Central memory CD8-positive, alpha-beta T cell (primary cell): ENCODE measurements around the gene CHPF.

Experiments used
- ATAC-seq: fragments of 150-1000 bp; cut with Tn5 transposase; replicated peaks from 2 replicates; pipeline ENCODE4 v1.10.0; 2022; ENCODE audit warnings: mild to moderate bottlenecking, moderate FRiP score, moderate number of reproducible peaks; ENCODE audit not compliant: poor library complexity, severe bottlenecking; ENCODE audit errors: extremely low read depth
- DNase-seq, 2 donors: peaks; one replicate each; pipeline ENCODE4 v3.0.0; 2021; ENCODE audit warnings: low spot score in 2 of 2
- H3K27ac Mint-ChIP-seq: one replicate; pipeline ENCODE4 v1.8.0; 2022; ENCODE audit warnings: low read depth, mild to moderate bottlenecking, moderate library complexity, mixed read lengths
- H3K27me3 Mint-ChIP-seq: one replicate; pipeline ENCODE4 v1.8.0; 2022; ENCODE audit warnings: mixed read lengths
- H3K36me3 Mint-ChIP-seq: one replicate; pipeline ENCODE4 v1.8.0; 2022; ENCODE audit warnings: mild to moderate bottlenecking, moderate library complexity, mixed read lengths; ENCODE audit not compliant: insufficient read depth
- H3K4me1 Mint-ChIP-seq: one replicate; pipeline ENCODE4 v1.8.0; 2022; ENCODE audit warnings: mixed read lengths
- H3K4me3 Mint-ChIP-seq: one replicate; pipeline ENCODE4 v1.8.0; 2022; ENCODE audit warnings: mild to moderate bottlenecking, moderate library complexity, mixed read lengths
- H3K9me3 Mint-ChIP-seq: one replicate; pipeline ENCODE4 v1.8.0; 2022; ENCODE audit warnings: mixed read lengths

CHPF gene

GRCh38 chr2:219572237-219573001 lies 28.8 kb upstream of the CHPF start, which contains the start of gene INHA:
Gene INHA (plus strand): TSS chr2:219572310. CDS start chr2:219572375, 65 bp downstream.
- no peaks in the 10 kb centered on the region for H3K36me3 Mint-ChIP-seq
- H3K27me3 Mint-ChIP-seq, result peaks cover 81% of the 10 kb centered on the region
- H3K9me3 Mint-ChIP-seq, result no peaks in the 10 kb centered on the region
- ATAC-seq (no peak), DNase-seq (no peak)
- no peaks in the 10 kb centered on the region for H3K4me1 Mint-ChIP-seq
- H3K4me3 Mint-ChIP-seq, result peak within 1 kb of the TSS; percentile 36
- no peak within 1 kb of the TSS for H3K27ac Mint-ChIP-seq

DNA sequence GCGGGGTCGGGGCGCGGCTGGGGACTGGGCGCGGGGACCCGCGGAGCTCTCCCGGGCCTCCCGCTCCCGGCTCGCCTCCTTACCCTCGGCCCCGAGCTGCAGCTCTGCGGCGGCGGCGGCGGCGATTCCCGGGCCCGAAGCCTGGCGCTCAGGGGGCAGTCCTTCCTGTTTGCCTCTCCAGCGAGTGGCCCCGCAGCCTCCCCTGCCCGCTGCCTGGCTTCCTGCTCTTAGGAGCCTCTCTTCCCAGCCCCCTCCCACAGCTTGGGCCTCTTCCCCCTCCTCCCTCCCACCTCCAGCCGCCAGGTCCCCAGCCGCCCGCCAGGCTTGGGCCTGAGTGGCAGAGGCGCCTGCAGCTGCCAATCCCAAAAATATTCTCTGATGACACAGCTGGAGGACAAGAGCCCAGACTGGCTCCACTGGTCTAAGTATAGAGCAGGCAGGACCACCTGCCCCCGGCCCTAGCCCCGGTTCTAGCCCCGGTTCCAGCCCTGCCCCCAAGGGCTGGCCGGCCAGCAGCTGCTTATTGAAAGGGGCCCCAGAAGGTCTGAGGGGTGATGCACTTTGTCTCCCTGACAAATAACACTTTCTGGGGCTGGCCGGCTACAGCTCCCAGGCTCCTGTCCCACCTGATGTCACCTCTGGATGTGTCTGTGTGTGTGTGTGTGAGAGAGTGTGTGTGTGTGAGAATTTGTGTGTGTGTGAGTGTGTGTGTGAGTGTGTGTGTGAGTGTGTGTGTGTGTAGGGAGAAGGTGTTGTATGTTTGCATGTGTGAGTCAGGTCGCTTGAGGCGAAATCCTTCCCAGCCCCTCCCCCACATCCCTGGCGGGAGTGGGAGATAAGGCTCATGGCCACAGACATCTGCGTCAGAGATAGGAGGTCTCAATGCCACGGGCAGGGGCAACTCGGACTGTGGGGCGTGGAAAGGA lies 28.0 kb upstream of the CHPF start, which contains the start of gene OBSL1:
TSS of gene OBSL1 (minus strand) at position 229 of the 926 bp plus-strand sequence. CDS start 307 bp downstream, outside the sequence.
- H3K4me1 Mint-ChIP-seq, result no peaks in the 10 kb centered on the region
- no peaks in the 10 kb centered on the region for H3K9me3 Mint-ChIP-seq
- H3K27ac Mint-ChIP-seq, result no peak within 1 kb of the TSS
- no peak for DNase-seq
- no peaks in the 10 kb centered on the region for H3K36me3 Mint-ChIP-seq
- H3K4me3 Mint-ChIP-seq, result peak within 1 kb of the TSS; percentile 36
- ATAC-seq, result no peak
- H3K27me3 Mint-ChIP-seq, result peaks cover 77% of the 10 kb centered on the region

GRCh38 chr2:219570924-219571310 lies 27.3 kb upstream of the CHPF start:
- Mint-ChIP-seq H3K4me1 (no peaks in the 10 kb centered on the region), H3K36me3 (no peaks in the 10 kb centered on the region), H3K9me3 (no peaks in the 10 kb centered on the region), H3K27ac (no peak overlapping the region), H3K27me3 (peaks cover 77% of the 10 kb centered on the region), H3K4me3 (peak overlapping the region; percentile 36)
- DNase-seq, result no peak
- ATAC-seq, result no peak

DNA sequence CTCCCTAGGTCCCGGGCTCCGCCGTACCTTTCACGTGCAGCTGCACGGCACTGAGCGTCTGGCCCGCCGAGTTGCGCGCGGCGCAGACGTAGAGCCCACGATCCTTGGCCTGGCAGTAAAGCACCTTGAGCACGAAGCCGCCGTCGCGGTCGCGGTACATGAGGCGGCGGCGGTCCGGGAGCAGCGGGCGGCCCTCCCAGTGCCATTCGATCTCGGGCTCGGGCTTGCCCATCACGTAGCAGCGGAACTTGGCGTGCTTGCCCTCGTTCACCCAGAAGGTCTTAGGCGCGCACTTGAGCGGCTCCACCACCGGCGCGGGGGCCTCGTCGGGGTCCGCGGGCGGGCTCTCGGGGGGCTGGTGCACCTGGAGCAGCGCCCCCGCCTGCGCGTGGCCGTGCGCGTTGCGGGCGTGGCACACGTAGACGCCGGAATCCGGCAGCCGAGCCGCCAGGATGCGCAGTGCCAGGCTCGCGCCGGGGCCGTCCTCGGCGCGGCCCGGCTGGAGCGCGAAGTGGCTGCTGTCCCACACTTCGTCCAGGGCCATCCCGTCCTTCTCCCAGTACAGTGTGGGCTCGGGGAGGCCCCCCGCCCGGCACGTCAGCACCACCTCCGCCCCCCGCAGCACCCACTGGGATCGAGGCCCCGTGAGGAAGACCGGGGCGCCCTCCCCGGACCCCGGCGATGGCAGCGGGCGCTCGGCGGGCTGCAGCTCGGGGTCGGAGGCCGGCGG lies 26.8 kb upstream of the CHPF start:
- ATAC-seq (peak; percentile 17), DNase-seq (no peak)
- no peaks in the 10 kb centered on the region for H3K36me3 Mint-ChIP-seq
- peaks cover 77% of the 10 kb centered on the region for H3K27me3 Mint-ChIP-seq
- H3K9me3 Mint-ChIP-seq, result no peaks in the 10 kb centered on the region
- H3K4me1 Mint-ChIP-seq, result no peaks in the 10 kb centered on the region
- H3K27ac Mint-ChIP-seq, result no peak overlapping the region
- peak overlapping the region; percentile 36 for H3K4me3 Mint-ChIP-seq

GRCh38 chr2:219569635-219570034 lies 26.0 kb upstream of the CHPF start:
- Mint-ChIP-seq H3K27me3 (peaks cover 77% of the 10 kb centered on the region), H3K4me1 (no peaks in the 10 kb centered on the region), H3K4me3 (peak overlapping the region; percentile 36)

DNA sequence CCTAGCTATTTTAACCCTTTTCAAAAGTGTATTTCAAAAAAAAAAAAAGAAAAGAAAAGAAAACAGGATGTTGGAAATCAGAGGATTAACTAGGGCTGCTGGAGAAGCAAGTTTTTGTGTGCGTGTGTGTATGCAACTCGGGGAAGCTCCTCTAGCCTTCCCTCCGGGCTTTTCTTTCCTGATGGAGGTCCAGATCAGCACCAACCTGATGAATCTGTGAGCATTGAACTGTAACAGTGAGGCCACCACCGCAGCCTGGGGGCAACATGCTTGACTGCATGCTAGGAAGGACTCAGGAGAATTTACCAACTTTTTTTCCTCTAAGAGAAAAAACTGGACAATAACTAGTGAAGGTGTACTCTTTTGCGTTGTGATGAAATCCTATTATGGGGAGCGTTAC lies 25.4 kb upstream of the CHPF start:
- peaks cover 81% of the 10 kb centered on the region for H3K27me3 Mint-ChIP-seq
- no peaks in the 10 kb centered on the region for H3K9me3 Mint-ChIP-seq
- ATAC-seq (no peak), DNase-seq (no peak)
- H3K4me1 Mint-ChIP-seq, result no peaks in the 10 kb centered on the region
- H3K27ac Mint-ChIP-seq, result no peak overlapping the region
- H3K36me3 Mint-ChIP-seq, result no peaks in the 10 kb centered on the region
- no peak overlapping the region for H3K4me3 Mint-ChIP-seq

More at GRCh38 chr2:219569635-219570034, 26.0 kb upstream of the CHPF start:
- H3K36me3 Mint-ChIP-seq, result no peaks in the 10 kb centered on the region
- DNase-seq (no peak), ATAC-seq (no peak)
- H3K27ac Mint-ChIP-seq, result no peak overlapping the region
- H3K9me3 Mint-ChIP-seq, result no peaks in the 10 kb centered on the region

- H3K9me3 Mint-ChIP-seq, result no peaks in the 10 kb centered on the region
- peaks cover 3% of the 10 kb centered on the region for H3K36me3 Mint-ChIP-seq
- no peaks in the 10 kb centered on the region for H3K4me1 Mint-ChIP-seq
- no peak overlapping the region for H3K27ac Mint-ChIP-seq
- no peak overlapping the region for H3K4me3 Mint-ChIP-seq
- H3K27me3 Mint-ChIP-seq, result peaks cover 82% of the 10 kb centered on the region
- no peak for DNase-seq
- ATAC-seq, result no peak
Observed at GRCh38 chr2:219567791-219568361, 24.3 kb upstream of the CHPF start.

DNA sequence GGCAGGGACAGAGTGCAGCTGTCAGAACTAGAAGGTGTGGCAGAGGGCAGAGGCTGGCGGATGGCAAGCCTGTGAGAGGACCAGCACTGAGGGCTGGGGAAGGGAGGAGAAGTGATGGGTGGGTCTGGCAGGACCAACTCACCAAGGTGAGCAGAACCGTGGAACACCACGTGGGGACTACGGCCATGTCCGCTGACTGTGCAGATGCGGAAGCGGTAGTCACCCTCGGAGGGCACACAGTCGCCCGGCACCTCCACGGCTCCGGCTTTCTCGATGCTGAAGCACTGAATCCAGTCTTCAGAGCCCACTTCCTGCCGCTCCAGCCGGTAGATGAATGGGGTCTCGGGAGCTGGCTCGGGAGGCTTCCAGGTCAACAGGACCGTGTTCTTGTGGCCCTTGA lies 23.5 kb upstream of the CHPF start:
- Mint-ChIP-seq H3K9me3 (no peaks in the 10 kb centered on the region), H3K4me3 (no peak overlapping the region), H3K4me1 (no peaks in the 10 kb centered on the region), H3K27ac (no peak overlapping the region), H3K27me3 (peaks cover 82% of the 10 kb centered on the region), H3K36me3 (peaks cover 3% of the 10 kb centered on the region)
- ATAC-seq (no peak), DNase-seq (no peak)

GRCh38 chr2:219566640-219567039 lies 23.0 kb upstream of the CHPF start:
- no peaks in the 10 kb centered on the region for H3K4me1 Mint-ChIP-seq
- DNase-seq, result no peak
- peaks cover 3% of the 10 kb centered on the region for H3K36me3 Mint-ChIP-seq
- peaks cover 82% of the 10 kb centered on the region for H3K27me3 Mint-ChIP-seq
- no peaks in the 10 kb centered on the region for H3K9me3 Mint-ChIP-seq
- no peak for ATAC-seq
- H3K4me3 Mint-ChIP-seq, result no peak overlapping the region
- no peak overlapping the region for H3K27ac Mint-ChIP-seq

DNA sequence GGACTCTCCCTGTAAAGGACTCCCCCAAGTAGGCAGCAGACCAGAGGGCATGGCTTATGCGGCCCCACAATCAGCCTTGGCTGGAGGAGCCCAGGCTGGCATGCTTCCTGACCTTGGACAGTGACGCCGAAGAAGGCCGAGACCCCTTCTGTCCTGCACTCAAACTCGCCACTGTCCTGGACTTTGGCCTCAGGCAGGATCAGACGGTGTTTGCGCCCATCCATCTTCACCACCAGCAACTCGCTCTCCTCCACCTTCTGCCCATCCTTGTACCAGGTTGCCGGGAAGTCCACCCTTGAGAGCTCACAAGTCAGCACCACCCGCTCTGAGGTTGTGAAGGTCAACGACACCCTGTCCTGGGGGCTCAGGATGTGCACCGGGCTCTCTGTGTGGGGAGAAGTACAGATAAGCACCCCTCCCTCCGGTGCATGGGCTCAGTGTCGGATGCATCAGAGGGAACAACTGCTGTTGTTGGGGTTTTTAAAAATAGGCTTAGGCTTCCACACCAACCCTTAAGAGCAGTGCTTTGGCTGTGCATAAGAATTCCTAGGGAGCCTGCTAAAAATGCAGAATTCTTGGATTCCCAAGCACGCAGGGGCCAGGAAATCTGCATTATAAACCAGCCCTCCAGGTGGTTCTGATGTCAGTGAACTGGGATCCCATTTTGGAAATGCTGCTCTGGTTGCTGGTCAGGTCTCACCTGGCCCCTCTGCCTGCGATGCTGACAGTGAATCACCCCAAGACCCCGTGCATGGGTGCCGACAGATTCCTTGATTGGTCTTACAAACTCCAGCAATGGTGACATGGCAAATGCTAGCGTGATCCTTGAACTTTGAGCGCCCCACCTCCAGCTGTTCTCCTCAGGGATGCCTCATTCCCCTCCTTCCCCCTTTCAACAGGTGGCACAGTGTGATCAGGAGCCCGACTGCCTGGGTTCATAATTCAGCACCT lies 21.8 kb upstream of the CHPF start:
- no peak overlapping the region for H3K4me3 Mint-ChIP-seq

GRCh38 chr2:219563271-219563928 lies 19.8 kb upstream of the CHPF start:
- DNase-seq (no peak), ATAC-seq (no peak)
- Mint-ChIP-seq H3K36me3 (peaks cover 3% of the 10 kb centered on the region), H3K27ac (no peak overlapping the region), H3K9me3 (no peaks in the 10 kb centered on the region), H3K27me3 (peaks cover 89% of the 10 kb centered on the region), H3K4me3 (no peak overlapping the region), H3K4me1 (no peaks in the 10 kb centered on the region)

More for the DNA sequence above, 21.8 kb upstream of the CHPF start:
- no peaks in the 10 kb centered on the region for H3K9me3 Mint-ChIP-seq
- no peaks in the 10 kb centered on the region for H3K4me1 Mint-ChIP-seq
- H3K36me3 Mint-ChIP-seq, result peaks cover 3% of the 10 kb centered on the region
- peaks cover 91% of the 10 kb centered on the region for H3K27me3 Mint-ChIP-seq
- DNase-seq, result no peak
- no peak for ATAC-seq
- no peak overlapping the region for H3K27ac Mint-ChIP-seq
